Liver (tissue), 9 donors: Measurements from ENCODE around the gene ARHGAP28. TPM values are rescaled to one million over a fixed set of nuclear protein-coding genes. Genes with fewer than 3 reads are reported as not detected.

ENCODE experiments used
- DNase-seq: peaks from one replicate; pipeline ENCODE4 v3.0.0-alpha.2; 2017; ENCODE audit warnings: low spot score
- H3K27ac ChIP-seq, 2 donors: one replicate each; pipeline ENCODE4 v1.7.0; 2013; ENCODE audit warnings: inconsistent platforms in 2 of 2, low read length in 2 of 2, control low read depth in 1 of 2, low read depth in 1 of 2, mild to moderate bottlenecking in 1 of 2
- H3K27me3 ChIP-seq, 4 donors: one replicate each; pipeline versions ENCODE4 v1.6.1 to v1.7.0; 2013; ENCODE audit warnings: low read length in 3 of 4, inconsistent platforms in 1 of 4, mild to moderate bottlenecking in 1 of 4, moderate library complexity in 1 of 4; ENCODE audit not compliant: control insufficient read depth in 4 of 4, insufficient read depth in 4 of 4
- H3K36me3 ChIP-seq, 4 donors: one replicate each; pipeline versions ENCODE4 v1.6.1 to v1.7.0; 2013; ENCODE audit warnings: low read length in 3 of 4, mild to moderate bottlenecking in 3 of 4, low read depth in 1 of 4, moderate library complexity in 1 of 4; ENCODE audit not compliant: control insufficient read depth in 4 of 4, insufficient read depth in 3 of 4
- H3K4me1 ChIP-seq, 4 donors: one replicate each; pipeline versions ENCODE4 v1.6.1 to v1.7.0; 2013; ENCODE audit warnings: low read length in 3 of 4, mild to moderate bottlenecking in 3 of 4, moderate library complexity in 1 of 4; ENCODE audit not compliant: control insufficient read depth in 4 of 4, insufficient read depth in 4 of 4
- H3K4me3 ChIP-seq, 3 donors: one replicate each; pipeline versions ENCODE4 v1.6.1 to v1.7.0; 2013; ENCODE audit warnings: low read length in 3 of 3, control low read depth in 1 of 3, low read depth in 1 of 3, mild to moderate bottlenecking in 1 of 3
- H3K9ac ChIP-seq, 2 donors: one replicate each; pipeline ENCODE4 v1.7.0; 2013; ENCODE audit warnings: low read length in 2 of 2, mild to moderate bottlenecking in 2 of 2, moderate library complexity in 2 of 2, control low read depth in 1 of 2, low read depth in 1 of 2
- H3K9me3 ChIP-seq, 4 donors: one replicate each; pipeline versions ENCODE4 v1.6.1 to v1.7.0; 2013; ENCODE audit warnings: low read length in 3 of 4; ENCODE audit not compliant: control insufficient read depth in 4 of 4
- CTCF ChIP-seq: fragments of 150-350 bp; IDR thresholded peaks from 2 replicates; pipeline ENCODE4 v1.5.1; 2017; ENCODE audit warnings: improper control_type of control experiment, low read depth, low read length; ENCODE audit not compliant: missing input control
- EGR1 ChIP-seq, 2 donors: IDR thresholded peaks; 2 replicates each; pipeline ENCODE4 v1.6.1; 2016 to 2018; ENCODE audit warnings: antibody characterized with exemption in 2 of 2, low read depth in 2 of 2
- FOXA2 ChIP-seq: IDR thresholded peaks from 2 replicates; pipeline ENCODE4 v1.6.1; 2016; ENCODE audit warnings: antibody characterized with exemption
- GABPA ChIP-seq, 2 donors: IDR thresholded peaks in 1 of 2; conservative IDR thresholded peaks in 1 of 2; 2 replicates each; pipeline ENCODE4 v1.6.1; 2016; ENCODE audit warnings: antibody characterized with exemption in 2 of 2, mild to moderate bottlenecking in 1 of 2, moderate library complexity in 1 of 2
- HNF4A ChIP-seq, 2 donors: conservative IDR thresholded peaks; 2 replicates each; pipeline ENCODE4 v1.6.1; 2016; ENCODE audit warnings: antibody characterized with exemption in 2 of 2, mild to moderate bottlenecking in 2 of 2
- HNF4G ChIP-seq: IDR thresholded peaks from 2 replicates; pipeline ENCODE4 v1.6.1; 2016; ENCODE audit warnings: antibody characterized with exemption
- JUND ChIP-seq, 2 donors: IDR thresholded peaks; 2 replicates each; pipeline ENCODE4 v1.6.1; 2016; ENCODE audit warnings: antibody characterized with exemption in 2 of 2
- MAX ChIP-seq: IDR thresholded peaks from 2 replicates; pipeline ENCODE4 v1.6.1; 2016; ENCODE audit warnings: antibody characterized with exemption
- NR2F2 ChIP-seq: IDR thresholded peaks from 2 replicates; pipeline ENCODE4 v1.6.1; 2016; ENCODE audit warnings: antibody characterized with exemption
- REST ChIP-seq: IDR thresholded peaks from 2 replicates; pipeline ENCODE4 v1.6.1; 2016; ENCODE audit warnings: antibody characterized with exemption, mild to moderate bottlenecking
- SP1 ChIP-seq: IDR thresholded peaks from 2 replicates; pipeline ENCODE4 v1.6.1; 2018; ENCODE audit warnings: antibody characterized with exemption, mild to moderate bottlenecking
- TAF1 ChIP-seq: conservative IDR thresholded peaks from 2 replicates; pipeline ENCODE4 v1.6.1; 2016; ENCODE audit warnings: antibody characterized with exemption, mild to moderate bottlenecking
- YY1 ChIP-seq: IDR thresholded peaks from 2 replicates; pipeline ENCODE4 v1.6.1; 2016; ENCODE audit warnings: antibody characterized with exemption, mild to moderate bottlenecking
- WGBS: extraction: QIAGEN DNeasy Blood & Tissue Kit; methylation state at CpG from one replicate; pipeline ENCODE4 v1.1.7; 2013; 5-methylcytosine and 5-hydroxymethylcytosine counted together
- polyA plus RNA-seq, 2 donors: library from polyadenylated mRNA; stranded (reverse) in 1 of 2; unstranded in 1 of 2; fragments of 200-250 nt in 1 of 2; fragments of >200 nt in 1 of 2; fragmentation: Nextera tagmentation in 1 of 2; extraction: Ambion mirVana in 1 of 2; gene quantifications; one replicate each; pipeline versions ENCODE4 v1.2.1 to v1.2.3, GENCODE V29; 2013 to 2015
- total RNA-seq, 2 donors: library from RNA; depleted of rRNA; stranded (reverse); fragments of >200 nt; gene quantifications; one replicate each; pipeline ENCODE4 v1.2.3, GENCODE V29; 2014
- donor health status: healthy.
- donor health status: healthy.
- donor health status: healthy.
- donor health status: healthy.
- donor health status: healthy.

The ARHGAP28 gene
- total and polyA plus RNA-seq, 4 donors, result 0.14 to 2.1 (median 0.69) TPM

- no peaks in the 10 kb centered on the region for H3K4me1 ChIP-seq
- no peaks in the 10 kb centered on the region for H3K9me3 ChIP-seq
- 90% methylated on average over 12 of the region's 12 CpGs for WGBS
- no peak overlapping the region for H3K9ac ChIP-seq
- no peak overlapping the region for H3K27ac ChIP-seq
- TF ChIP-seq HNF4G, result no peak
- TF ChIP-seq TAF1, result no peak
- no peak for TF ChIP-seq SP1
- DNase-seq, result no peak
- no peaks in the 10 kb centered on the region for H3K36me3 ChIP-seq
- no peak overlapping the region for H3K4me3 ChIP-seq
- H3K27me3 ChIP-seq, result peaks cover 0 to 1% (median 0%) of the 10 kb centered on the region in 4 donors
Observed at GRCh38 chr18:6959110-6959509, 229.6 kb downstream of the ARHGAP28 start.

- H3K4me3 ChIP-seq, result no peak overlapping the region
- 95% methylated on average over 1 of the region's 1 CpG for WGBS
- no peaks in the 10 kb centered on the region for H3K9me3 ChIP-seq
- TF ChIP-seq REST (no peak), MAX (no peak), SP1 (no peak), JUND (IDR thresholded peaks at IDR 0.05) (no peak), CTCF (no peak), HNF4A (conservative IDR thresholded peaks at IDR 0.05) (no peak), HNF4G (no peak), YY1 (no peak), NR2F2 (no peak), GABPA (IDR thresholded peaks at IDR 0.05 in 1 of 2, conservative IDR thresholded peaks at IDR 0.05 in 1 of 2) (no peak), EGR1 (IDR thresholded peaks at IDR 0.05; ENCODE audit: low read depth in 2 of 2) (no peak), FOXA2 (no peak)
- no peaks in the 10 kb centered on the region for H3K27me3 ChIP-seq
- H3K27ac ChIP-seq, result no peak overlapping the region
- no peaks in the 10 kb centered on the region for H3K4me1 ChIP-seq
- no peak for DNase-seq
- no peak overlapping the region for H3K9ac ChIP-seq
- no peaks in the 10 kb centered on the region for H3K36me3 ChIP-seq
Observed at GRCh38 chr18:6960124-6960523, 230.6 kb downstream of the ARHGAP28 start.

GRCh38 chr18:6960656-6961055, 231.1 kb downstream of the ARHGAP28 start:
- TF ChIP-seq CTCF, result no peak
- TF ChIP-seq REST, result no peak
- TF ChIP-seq EGR1 (IDR thresholded peaks at IDR 0.05; ENCODE audit: low read depth in 2 of 2), result no peak
- no peak for TF ChIP-seq GABPA (IDR thresholded peaks at IDR 0.05 in 1 of 2, conservative IDR thresholded peaks at IDR 0.05 in 1 of 2)
- TF ChIP-seq YY1, result no peak
- no peak for TF ChIP-seq HNF4G
- DNase-seq, result no peak
- H3K4me1 ChIP-seq, result no peaks in the 10 kb centered on the region
- H3K27me3 ChIP-seq, result no peaks in the 10 kb centered on the region
- no peak overlapping the region for H3K27ac ChIP-seq
- no peak overlapping the region for H3K9ac ChIP-seq
- H3K4me3 ChIP-seq, result no peak overlapping the region
- no peaks in the 10 kb centered on the region for H3K36me3 ChIP-seq
- no peaks in the 10 kb centered on the region for H3K9me3 ChIP-seq
- WGBS, result 78% methylated on average over 2 of the region's 2 CpGs
